Central memory CD4-positive, alpha-beta T cell (primary cell): Measurements from ENCODE around the gene TPSG1.
"Not testable (repeated sequence)": the region's sequence is repeated elsewhere in the genome, so short reads cannot be mapped to it uniquely, and the experiment has no call there.

ENCODE experiments used
- DNase-seq: peaks from one replicate; pipeline ENCODE4 v3.0.0; 2022
- total RNA-seq, 3 experiments: gene quantifications; one replicate each; lab custom pipeline; 2026; lab: John Stamatoyannopoulos, UW

The TPSG1 gene
- 0 reads per million in 3 experiments for total RNA-seq

- DNase-seq, result no peak
Observed at GRCh38 chr16:1225051-1225451, at the start of gene TPSG1. TPSG1 (minus strand) TSS chr16:1225268; CDS start chr16:1225252, 16 bp downstream.

DNA sequence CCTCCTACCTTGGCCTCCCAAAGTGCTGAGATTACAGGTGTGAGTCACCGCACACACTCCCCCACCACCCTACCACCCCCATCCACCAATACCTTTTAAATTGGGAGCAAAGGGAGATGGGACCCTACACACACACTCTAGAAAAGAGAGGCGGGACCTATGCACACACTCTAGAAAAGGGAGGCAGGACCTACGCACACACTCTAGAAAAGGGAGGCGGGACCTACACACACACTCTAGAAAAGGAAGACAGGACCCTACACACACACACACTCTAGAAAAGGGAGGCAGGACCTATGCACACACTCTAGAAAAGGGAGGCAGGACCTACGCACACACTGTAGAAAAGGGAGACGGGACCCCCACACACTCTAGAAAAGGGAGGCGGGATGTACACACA lies 49.7 kb upstream of the TPSG1 start:
- DNase-seq, result no peak

- DNase-seq, result no peak
Observed at GRCh38 chr16:1273816-1274215, 48.7 kb upstream of the TPSG1 start.

GRCh38 chr16:1272453-1273198 lies 47.6 kb upstream of the TPSG1 start:
- no peak for DNase-seq

- DNase-seq, result not testable (repeated sequence)
Observed at GRCh38 chr16:1271724-1272413, 46.8 kb upstream of the TPSG1 start.

DNA sequence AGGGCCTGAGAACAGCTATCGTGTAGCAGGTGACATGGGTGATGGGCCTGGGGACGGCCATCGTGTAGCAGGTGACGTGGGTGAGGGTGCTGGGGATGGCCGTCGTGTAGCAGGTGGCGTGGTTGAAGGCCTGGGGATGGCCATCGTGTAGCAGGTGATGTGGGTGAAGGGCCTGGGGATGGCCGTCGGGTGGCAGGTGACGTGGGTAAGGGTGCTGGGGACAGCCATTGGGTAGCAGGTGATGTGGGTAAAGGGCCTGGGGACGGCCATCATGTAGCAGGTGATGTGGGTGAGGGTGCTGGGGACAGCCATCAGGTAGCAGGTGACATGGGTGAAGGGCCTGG lies 46.3 kb upstream of the TPSG1 start:
- DNase-seq, result no peak

GRCh38 chr16:1269418-1269817 lies 44.4 kb upstream of the TPSG1 start:
- DNase-seq, result not testable (repeated sequence)

DNA sequence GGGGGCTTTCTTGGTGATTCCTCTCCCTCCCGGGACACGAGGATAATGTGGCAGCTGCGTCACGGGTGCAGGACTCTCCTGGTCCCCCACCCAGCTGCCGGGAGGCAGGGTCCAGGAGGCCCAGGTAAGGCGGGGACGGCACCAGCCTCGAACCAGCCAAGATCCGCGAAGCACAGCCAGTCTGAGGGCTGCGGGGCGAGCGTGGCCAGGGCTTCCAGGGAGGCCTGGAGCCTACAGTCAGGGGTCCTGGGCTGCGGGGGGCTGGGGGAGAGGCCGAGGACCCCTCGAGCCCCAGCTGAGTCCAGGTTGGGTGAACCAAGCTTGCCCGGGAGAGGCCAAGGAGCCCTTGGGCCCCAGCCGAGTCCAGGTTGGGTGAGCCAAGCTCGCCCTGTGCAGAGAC lies 40.8 kb upstream of the TPSG1 start:
- DNase-seq, result no peak

DNA sequence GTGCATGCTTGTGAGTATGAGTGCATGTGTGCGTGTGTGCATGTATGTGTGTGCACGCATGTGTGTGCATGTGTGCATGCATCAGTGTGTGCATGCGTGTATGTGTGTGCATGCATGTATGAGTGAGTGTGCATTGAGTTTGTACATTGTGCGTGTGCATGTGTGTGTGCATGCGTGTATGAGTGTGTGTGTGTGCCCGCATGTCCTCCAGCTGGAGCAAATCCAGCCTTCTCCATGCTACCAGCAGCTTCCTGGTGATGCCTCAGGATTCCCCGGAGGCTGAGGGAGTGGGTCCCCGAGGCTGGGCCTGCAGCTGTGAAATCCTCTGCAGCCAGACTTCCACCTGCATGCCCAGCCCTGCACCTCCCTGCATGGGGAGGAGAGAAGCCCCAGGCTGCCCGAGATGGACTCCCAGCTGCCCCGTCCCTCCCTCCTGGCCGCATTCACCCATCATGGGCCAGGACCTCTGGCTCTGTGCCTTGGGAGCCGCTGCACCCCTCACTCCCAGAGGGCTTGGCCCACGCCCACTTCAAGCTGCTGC lies 40.1 kb upstream of the TPSG1 start:
- no peak for DNase-seq

GRCh38 chr16:1264345-1265089 lies 39.4 kb upstream of the TPSG1 start:
- no peak for DNase-seq

- DNase-seq, result no peak
Observed at GRCh38 chr16:1263591-1264344, 38.7 kb upstream of the TPSG1 start.

DNA sequence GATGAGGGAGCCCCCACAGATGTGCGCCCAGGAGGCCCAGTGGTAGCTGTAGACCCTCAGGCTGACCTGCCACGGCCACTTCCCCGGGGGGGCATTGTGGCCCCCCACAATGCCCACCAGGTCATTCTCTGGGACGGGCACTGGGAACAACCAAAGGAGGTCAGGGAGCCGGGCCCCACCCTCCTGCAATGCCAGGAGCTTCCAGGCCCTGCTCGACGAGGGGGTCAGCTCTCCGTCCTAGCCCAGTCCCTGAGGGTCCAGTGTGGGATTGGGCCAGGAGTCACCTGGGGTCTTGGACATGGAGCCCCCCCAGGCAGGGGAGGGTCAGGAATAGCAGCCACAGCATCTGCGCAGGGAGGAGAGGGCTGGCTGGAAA lies 37.8 kb upstream of the TPSG1 start:
- DNase-seq, result no peak

DNA sequence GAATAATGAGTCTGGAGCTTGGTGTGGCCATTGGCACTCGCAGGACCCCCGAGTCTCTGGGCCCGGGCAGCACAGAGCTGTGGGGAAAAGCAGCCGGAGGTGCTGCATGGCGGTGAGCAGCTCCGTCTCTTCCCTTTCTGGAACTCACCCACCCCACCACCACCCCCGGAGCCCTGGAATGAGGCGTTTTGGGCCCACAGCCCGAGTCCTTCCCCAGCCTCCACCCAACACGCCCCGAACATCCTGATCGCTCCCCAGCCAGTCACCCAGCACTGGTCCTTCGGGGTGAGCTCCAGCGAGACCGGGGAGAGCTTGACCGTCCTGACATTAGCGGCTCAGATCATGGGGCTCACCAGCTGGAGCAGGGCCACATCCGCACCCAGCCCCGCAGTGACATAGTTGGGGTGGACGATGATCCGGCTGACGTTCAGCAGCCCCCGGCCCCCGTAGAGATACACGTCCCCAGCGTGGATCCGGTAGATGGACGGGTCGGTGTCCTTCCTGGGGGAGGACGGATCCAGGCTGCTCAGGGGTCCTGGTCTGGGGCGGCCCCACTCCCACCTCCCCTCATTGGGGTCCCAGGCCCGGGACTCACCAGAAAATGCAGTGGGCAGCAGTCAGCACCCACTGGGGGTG lies 37.3 kb upstream of the TPSG1 start:
- no peak for DNase-seq

- no peak for DNase-seq
Observed at GRCh38 chr16:1261131-1261892, 36.2 kb upstream of the TPSG1 start.

DNA sequence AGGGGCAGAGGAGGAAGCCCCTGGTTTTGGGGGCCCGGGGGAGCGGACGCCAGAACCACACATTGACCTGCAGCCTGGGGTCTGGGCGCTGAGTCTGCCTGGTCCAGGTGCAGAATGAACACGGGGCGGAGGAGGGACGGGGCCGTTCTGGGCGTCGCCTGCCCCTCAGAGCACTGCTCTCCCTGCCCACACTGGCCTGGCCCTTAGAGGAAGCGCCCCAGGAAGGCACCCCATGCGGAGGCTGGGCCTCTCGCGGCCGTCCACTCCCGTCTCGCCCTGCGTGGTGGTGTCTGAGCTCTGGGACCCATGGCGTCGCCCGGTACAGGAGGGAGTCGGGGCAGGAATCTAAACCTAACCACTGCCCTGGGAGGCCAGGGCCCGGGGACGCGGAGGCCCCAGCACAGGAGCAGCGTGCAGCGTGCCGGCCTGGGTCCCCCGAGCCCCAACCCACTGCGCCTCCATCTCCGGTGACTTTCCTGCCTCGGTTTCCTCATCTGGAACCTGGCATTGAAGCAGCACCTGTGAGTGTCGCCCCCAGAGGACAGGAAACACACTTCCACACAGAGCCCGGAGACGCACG lies 35.1 kb upstream of the TPSG1 start:
- no peak for DNase-seq

GRCh38 chr16:1259760-1260068 lies 34.6 kb upstream of the TPSG1 start:
- DNase-seq, result no peak

DNA sequence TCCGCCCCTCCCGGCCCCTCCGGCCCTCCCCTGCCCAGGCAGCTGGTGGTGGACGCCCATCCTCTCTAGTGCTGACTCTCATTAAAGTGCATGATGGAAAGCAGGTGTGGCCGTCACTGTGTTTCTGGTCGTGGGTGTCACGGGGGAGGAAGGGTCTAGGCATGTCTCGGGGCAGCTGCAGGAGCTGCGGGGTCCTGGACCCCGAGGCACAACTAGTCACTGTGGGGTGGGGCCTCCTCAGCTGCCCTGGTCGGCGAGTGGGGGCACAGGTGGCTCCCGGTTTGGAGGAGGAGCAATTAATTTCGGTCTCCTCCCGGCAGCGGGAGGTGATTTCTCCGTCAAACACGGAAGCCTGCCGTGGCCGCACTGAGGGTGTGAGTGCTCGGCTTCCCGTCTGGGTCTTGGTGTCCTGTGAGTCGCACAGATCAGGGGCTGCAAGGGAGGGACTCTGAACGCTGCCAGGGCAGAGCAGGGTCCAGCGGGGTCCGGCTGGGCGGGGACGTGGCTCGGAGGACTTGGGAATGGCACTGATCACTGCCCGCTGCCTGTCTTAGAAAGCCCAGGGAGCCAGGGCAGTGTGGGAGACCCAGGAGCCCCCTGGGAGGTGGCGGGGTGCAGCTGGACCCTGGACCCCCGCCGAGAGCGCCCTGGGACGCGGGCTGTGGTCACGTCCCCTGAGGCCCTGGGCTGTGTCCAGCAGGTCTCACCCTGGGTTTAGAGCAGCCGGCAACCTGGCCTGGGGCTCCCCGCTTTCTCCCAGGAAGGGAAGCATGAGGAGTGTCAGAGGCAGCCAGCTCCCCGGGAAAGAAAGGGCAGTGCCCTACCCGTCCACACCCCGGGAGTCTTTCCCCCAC lies 34.1 kb upstream of the TPSG1 start:
- DNase-seq, result no peak

DNA sequence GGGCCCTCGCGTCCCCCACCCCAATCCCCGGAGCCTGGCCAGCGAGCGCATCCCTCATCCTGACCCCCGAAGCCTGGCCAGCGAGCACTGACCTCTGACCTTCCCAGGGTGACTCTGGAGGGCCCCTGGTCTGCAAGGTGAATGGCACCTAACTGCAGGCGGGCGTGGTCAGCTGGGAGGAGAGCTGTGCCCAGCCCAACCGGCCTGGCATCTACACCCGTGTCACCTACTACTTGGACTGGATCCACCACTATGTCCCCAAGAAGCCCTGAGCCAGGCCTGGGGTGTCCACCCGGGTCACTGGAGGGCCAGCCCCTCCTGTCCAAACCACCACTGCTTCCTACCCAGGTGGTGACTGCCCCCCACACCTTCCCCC lies 33.1 kb upstream of the TPSG1 start:
- DNase-seq, result no peak

- no peak for DNase-seq
Observed at GRCh38 chr16:1257561-1258224, 32.6 kb upstream of the TPSG1 start.

DNA sequence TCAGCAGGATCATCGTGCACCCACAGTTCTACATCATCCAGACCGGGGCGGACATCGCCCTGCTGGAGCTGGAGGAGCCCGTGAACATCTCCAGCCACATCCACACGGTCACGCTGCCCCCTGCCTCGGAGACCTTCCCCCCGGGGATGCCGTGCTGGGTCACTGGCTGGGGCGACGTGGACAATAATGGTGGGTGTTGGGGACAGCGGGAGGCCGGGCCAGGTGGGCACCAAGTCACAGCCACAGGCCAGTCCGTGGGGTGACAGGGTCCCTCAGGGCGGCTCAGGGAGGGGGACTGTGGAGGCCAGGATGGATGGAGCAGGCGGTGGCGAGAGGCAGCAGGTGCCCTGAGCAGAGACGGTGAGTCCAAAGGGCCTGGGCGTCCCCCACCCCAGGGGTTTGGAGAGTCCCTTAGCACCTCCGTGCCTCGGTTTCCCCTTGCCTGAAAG lies 31.8 kb upstream of the TPSG1 start:
- no peak for DNase-seq
